GM18909 (cell line): ENCODE results near the gene TEAD1.
A peak's percentile ranks its signal among the peaks of the same experiment; 100 is the strongest.

Experiments used
- ATAC-seq: cut with Tn5 transposase; IDR thresholded peaks from one replicate; pipeline ENCODE4 v1.9.1; 2021; ENCODE audit warnings: mild to moderate bottlenecking; ENCODE audit not compliant: unreplicated experiment, poor library complexity

TEAD1 gene

GRCh38 chr11:12705874-12706273 lies 31.7 kb downstream of the TEAD1 start:
- no peak for ATAC-seq

DNA sequence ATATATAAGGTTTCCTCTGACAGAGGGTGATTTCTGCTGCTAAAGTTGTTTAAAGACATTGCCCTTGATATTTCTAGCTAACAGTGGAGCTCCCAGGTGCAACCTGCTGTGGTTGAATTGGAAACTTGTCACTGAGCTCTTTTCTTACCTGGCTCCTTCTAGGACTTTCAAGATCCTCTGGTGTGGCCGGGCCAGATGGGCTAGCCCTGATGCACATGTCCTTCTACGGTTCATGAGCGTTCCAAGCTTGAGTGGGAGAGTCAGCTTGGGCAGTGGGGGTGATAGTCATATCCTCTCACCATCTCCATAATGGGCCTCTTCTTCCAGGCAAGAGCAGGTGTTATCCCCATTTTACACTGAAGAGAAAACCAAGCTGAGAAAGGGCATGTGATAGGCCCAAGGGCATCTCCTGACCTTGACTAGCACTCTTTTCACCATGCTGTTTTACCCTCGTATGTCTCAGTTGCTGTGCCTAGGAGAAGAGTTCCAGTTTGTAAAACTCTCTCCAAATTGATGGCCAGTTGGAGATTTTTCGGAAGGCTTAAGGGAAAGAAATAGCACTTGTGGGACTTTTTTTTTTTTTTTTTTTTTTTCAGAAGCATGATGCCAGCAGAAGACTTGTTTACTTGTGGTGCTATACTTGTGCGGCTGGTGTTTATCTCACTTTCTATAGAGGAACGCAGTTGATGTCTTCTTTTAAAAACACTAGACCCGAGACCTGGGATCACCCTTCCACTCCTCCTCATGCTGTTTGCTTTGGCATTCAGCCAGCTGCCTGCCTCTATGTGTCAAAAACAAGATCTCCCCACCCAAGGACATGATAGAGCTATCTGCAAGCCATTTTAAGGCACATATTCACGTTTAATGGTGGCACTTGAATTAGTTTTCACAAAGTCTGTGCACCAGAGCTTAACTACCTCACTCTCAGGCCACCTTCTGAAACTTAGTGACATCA lies 32.6 kb downstream of the TEAD1 start:
- no peak for ATAC-seq

DNA sequence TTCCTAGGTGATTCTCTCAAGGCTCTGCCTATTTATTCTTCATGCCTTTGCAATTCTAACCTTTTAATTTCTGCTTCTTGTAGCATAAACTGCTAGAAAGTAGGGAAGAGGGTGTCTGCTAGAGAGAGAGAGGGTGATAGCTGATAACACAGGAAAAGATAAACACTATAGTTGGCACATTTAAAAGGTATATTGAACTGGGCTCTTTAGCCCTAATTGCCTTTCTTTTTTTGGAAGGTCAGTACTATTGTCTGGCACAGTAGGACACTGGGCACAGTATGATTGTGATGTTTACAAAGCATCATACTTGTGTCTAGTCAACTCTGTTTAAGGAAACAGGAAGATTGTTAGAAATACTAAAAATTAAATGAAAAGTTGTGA lies 33.3 kb downstream of the TEAD1 start:
- no peak for ATAC-seq

GRCh38 chr11:12711496-12711895 lies 37.3 kb downstream of the TEAD1 start:
- no peak for ATAC-seq

GRCh38 chr11:12712132-12712531 lies 37.9 kb downstream of the TEAD1 start:
- no peak for ATAC-seq

GRCh38 chr11:12715131-12715530 lies 40.9 kb downstream of the TEAD1 start:
- ATAC-seq, result no peak

DNA sequence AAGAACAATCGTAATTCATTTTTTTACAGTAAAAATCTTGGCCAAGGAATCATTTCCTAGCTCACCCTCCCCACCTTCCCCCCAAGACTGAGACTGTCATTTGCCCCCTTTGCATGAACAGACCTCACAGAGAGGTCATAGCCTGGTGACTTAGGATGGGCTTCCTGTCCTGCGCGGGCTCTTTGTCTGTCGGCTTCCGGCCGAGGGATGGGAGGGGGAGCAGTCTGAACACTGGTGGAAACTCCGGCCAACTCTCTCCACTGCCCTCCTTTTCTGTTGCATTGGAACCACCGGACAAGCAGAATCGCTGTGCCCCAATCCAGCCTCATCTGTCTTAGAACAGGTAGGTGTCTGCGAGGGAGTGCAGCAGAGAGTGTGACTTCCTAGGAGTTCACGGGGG lies 41.7 kb downstream of the TEAD1 start:
- no peak for ATAC-seq

- ATAC-seq, result no peak
Measured at GRCh38 chr11:12716816-12717215, 42.6 kb downstream of the TEAD1 start.

DNA sequence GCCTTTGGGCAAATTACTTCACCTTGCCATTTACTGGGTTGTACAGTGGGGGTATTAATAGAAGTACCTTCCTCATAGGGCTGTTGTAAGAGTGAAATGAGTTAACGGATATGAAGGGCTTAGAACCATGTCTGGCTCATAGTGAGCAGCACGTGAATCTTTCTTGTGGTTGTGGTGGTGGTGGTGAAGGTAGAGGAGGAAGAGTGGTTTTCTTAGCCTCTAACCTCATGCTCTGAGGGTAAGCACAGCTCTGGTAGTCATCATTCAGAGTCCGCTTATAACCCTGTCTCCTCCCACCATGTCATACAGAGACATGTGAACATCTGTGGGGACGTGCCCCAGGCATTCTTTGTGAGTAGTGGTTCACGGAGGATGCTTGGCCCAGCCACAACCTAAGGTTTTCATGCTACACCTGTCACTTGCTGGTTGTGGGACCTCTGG lies 43.6 kb downstream of the TEAD1 start:
- peak; percentile 92 for ATAC-seq

GRCh38 chr11:12719221-12719620 lies 45.0 kb downstream of the TEAD1 start:
- no peak for ATAC-seq

- no peak for ATAC-seq
Measured at GRCh38 chr11:12721816-12722604, 47.8 kb downstream of the TEAD1 start.

GRCh38 chr11:12723421-12724300 lies 49.4 kb downstream of the TEAD1 start:
- no peak for ATAC-seq

DNA sequence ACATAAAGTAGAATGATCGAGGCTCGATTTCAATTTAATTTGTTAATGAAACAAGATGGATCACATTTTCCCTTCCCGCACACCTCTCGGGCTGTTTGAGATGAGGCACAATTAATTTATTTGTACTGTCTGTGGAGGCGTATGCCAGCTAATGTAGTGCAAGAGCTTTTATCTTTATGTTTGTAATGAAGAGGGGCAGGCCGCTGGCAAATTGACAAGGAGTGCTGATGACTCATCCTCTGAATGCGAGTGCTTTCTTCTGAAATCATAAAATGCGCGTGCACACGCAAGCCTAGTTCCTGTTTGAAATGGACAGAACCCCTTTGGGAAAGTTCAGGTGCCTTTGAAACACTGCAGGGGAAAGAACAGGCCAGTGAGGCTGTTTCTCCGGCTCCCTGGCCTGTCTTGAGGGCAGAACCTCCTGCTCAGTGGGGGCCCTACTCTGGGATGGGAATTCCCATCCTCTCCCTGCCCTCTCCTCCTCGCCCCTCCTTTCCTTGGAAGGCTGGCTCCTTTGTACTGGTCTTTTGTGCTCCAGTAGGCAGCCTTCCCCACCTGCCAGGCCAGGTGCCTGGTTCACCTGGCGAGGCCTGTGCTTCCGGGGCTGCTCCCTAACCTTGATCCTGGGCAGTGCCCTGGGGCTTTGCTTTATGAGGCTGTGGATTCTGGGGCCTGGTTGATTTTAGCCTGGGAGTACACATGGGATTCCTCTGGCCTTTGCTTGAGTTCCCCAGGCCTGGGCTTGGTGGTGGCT lies 50.3 kb downstream of the TEAD1 start:
- no peak for ATAC-seq

DNA sequence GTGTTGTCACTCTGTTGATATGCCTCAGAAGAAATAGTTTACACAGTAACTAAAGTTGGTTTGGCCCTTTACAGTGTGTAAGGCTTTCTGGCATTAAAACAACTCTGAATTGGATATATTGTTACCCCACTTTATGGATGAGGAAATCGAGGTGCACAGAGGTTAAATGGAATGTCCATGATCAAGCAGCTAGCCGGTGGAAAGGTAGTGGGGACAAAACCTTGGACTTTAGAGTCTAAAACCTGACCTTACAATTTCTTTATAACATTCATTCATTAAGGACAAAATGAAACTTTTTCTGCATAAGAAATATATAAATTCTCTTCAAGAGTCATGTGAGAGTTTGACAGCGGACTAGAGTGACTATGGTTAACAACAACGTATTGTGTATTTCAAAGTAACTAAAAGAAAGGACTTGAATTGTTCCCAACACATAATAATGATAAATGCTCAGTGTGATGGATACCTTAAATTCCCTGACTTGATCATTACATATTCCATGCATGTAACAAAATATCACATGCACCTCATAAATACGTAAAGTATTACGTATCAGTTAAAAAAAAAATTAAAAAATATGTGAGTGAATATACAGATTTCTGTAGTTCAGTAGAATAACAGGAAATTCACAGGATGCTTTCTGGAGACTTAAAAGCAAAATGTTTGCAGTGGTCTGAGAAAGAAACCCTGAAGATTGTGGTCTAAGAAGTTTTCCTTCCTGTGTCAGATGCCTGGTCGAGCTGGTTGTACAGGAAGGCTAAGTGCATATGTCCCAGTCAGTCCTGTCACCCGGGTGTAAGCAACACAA lies 51.0 kb downstream of the TEAD1 start:
- ATAC-seq, result no peak

DNA sequence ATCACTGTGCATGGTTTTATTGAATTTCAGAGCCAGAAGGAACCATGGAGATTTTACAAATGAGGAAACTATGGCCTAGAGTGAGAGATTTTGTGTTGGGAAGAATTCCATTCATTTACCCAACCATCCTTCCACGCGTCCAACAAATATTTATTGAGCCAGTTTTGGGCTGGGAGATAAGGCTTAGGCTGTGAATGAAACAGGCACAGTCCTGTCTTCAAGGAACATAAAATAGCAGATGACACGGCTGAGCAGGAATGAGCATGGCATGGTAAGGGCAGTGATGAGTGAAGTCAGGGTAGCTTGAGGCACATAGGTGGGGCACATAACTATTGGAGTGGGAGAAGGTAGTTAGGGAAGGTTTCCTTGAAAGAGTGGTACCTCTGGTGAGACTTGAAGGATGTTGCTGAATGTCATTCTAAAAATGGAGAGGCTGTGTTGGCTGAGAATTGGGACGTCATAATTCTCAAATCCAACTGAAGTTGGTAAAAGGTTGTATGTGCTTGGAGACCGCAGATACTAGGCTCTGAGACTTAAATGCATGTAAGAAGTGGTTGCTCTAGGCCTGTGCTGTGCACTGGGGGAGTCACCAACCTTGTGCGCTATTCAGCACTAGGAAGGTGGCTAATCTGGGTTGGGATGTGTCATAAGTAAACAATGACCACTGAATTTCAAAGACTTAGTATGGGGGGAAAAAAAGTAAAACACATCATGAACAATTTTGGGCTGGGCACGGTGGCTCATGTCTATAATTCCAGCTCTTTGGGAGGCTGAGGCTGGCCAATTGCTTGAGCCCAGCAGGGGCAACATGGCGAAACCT lies 51.9 kb downstream of the TEAD1 start:
- ATAC-seq, result no peak

GRCh38 chr11:12727563-12728211 lies 53.5 kb downstream of the TEAD1 start:
- no peak for ATAC-seq

- ATAC-seq, result no peak
Measured at GRCh38 chr11:12728417-12728816, 54.2 kb downstream of the TEAD1 start.

DNA sequence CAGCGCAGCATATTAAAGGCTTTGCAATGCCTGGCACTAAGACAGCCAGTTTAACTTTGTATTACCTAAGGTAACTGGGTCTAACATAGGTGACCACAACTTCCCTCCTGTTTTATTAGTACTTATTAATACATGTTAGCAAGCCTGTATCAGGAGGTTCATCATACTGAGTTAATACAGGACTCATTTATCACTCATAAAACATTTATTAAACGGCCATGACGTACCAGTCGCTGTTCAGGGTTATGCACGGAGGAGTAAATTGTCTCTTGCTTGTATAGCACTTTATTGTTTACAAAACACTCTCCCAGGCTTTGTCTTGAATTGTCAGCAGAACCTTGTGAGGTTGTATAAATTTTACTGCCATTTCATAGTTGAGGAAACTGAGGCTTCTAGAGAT lies 55.7 kb downstream of the TEAD1 start:
- no peak for ATAC-seq
